KMS-11 (cell line): ENCODE results near the gene SLC28A2.

ENCODE experiments used
- H2AFZ ChIP-seq: fragments of 200-600 bp; sonication (generic); 2 replicates; pipeline ENCODE4 v1.6.1; 2016; ENCODE audit warnings: antibody characterized with exemption, mixed run types, low read depth
- H3K27ac ChIP-seq: fragments of 200-600 bp; sonication (generic); 2 replicates; pipeline ENCODE4 v1.6.1; 2016; ENCODE audit warnings: mild to moderate bottlenecking, mixed run types
- H3K27me3 ChIP-seq: fragments of 200-600 bp; sonication (generic); 2 replicates; pipeline ENCODE4 v1.6.1; 2017; ENCODE audit warnings: mild to moderate bottlenecking, low read depth, mixed run types, moderate library complexity; ENCODE audit not compliant: insufficient read depth
- H3K36me3 ChIP-seq: fragments of 200-600 bp; sonication (generic); 2 replicates; pipeline ENCODE4 v1.6.1; 2017; ENCODE audit warnings: mild to moderate bottlenecking, mixed run types; ENCODE audit not compliant: insufficient read depth
- H3K4me1 ChIP-seq: fragments of 200-600 bp; sonication (generic); 2 replicates; pipeline ENCODE4 v1.6.1; 2016; ENCODE audit warnings: mild to moderate bottlenecking, low read depth, mixed run types; ENCODE audit not compliant: poor library complexity, severe bottlenecking
- H3K4me2 ChIP-seq: fragments of 200-600 bp; sonication (generic); 2 replicates; pipeline ENCODE4 v1.7.0; 2016; ENCODE audit warnings: mild to moderate bottlenecking, mixed run types
- H3K4me3 ChIP-seq: fragments of 200-600 bp; sonication (generic); IDR thresholded peaks from 2 replicates; pipeline ENCODE4 v1.6.1; 2017; ENCODE audit warnings: low read depth, low read length, mixed read lengths; ENCODE audit not compliant: insufficient read depth
- H3K79me2 ChIP-seq: fragments of 200-600 bp; sonication (generic); 2 replicates; pipeline ENCODE4 v1.6.1; 2016; ENCODE audit warnings: low read depth, mixed run types; ENCODE audit not compliant: insufficient read depth
- H3K9ac ChIP-seq: fragments of 200-600 bp; sonication (generic); 2 replicates; pipeline ENCODE4 v1.6.1; 2016; ENCODE audit warnings: mild to moderate bottlenecking, mixed run types
- H4K20me1 ChIP-seq: fragments of 200-600 bp; sonication (generic); 2 replicates; pipeline ENCODE4 v1.6.1; 2016; ENCODE audit warnings: mild to moderate bottlenecking, mixed run types; ENCODE audit not compliant: insufficient read depth
- TF ChIP-seq, protein P1 (sequence below): fragments of 200-600 bp; sonication (generic); conservative IDR thresholded peaks from 2 replicates; pipeline ENCODE4 v1.6.1; 2017; ENCODE audit warnings: low read depth, mild to moderate bottlenecking, antibody characterized with exemption, low read length, moderate library complexity, mixed read lengths

The SLC28A2 gene

DNA sequence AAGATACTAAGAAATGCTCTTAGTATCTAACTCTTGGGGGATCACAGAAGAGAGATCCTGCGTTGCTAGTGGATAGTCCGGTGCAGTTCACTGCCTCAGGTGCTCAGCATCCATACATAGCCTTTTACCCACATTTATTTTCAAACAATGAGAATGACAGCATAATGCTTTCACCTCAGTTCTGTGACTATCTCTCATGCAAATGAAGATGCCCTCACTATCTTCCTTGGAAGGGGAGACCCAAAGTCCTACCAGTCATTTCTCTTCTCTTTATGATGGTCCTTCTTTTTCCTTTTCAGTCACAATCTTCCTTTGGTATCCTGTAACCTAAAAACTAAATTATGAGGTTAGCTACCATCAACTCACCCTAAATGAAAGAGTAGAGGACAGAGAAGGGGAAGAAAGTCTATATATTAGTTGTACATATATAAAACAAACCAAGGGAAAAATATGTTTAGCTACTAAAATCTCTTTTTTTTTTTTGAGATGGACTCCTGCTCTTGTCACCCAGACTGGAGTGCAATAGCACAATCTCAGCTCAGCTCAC is 30.9 kb upstream of the SLC28A2 start:
- Histone ChIP-seq H3K4me3 (no peak overlapping the region), H3K27me3 (no peaks in the 10 kb centered on the region), H4K20me1 (no peaks in the 10 kb centered on the region), H3K36me3 (no peaks in the 10 kb centered on the region), H2AFZ (no peak overlapping the region), H3K79me2 (no peaks in the 10 kb centered on the region), H3K27ac (no peak overlapping the region), H3K9ac (no peak overlapping the region), H3K4me1 (no peaks in the 10 kb centered on the region), H3K4me2 (no peak overlapping the region)
- TF ChIP-seq, protein P1, sequence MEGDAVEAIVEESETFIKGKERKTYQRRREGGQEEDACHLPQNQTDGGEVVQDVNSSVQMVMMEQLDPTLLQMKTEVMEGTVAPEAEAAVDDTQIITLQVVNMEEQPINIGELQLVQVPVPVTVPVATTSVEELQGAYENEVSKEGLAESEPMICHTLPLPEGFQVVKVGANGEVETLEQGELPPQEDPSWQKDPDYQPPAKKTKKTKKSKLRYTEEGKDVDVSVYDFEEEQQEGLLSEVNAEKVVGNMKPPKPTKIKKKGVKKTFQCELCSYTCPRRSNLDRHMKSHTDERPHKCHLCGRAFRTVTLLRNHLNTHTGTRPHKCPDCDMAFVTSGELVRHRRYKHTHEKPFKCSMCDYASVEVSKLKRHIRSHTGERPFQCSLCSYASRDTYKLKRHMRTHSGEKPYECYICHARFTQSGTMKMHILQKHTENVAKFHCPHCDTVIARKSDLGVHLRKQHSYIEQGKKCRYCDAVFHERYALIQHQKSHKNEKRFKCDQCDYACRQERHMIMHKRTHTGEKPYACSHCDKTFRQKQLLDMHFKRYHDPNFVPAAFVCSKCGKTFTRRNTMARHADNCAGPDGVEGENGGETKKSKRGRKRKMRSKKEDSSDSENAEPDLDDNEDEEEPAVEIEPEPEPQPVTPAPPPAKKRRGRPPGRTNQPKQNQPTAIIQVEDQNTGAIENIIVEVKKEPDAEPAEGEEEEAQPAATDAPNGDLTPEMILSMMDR: no peak

DNA sequence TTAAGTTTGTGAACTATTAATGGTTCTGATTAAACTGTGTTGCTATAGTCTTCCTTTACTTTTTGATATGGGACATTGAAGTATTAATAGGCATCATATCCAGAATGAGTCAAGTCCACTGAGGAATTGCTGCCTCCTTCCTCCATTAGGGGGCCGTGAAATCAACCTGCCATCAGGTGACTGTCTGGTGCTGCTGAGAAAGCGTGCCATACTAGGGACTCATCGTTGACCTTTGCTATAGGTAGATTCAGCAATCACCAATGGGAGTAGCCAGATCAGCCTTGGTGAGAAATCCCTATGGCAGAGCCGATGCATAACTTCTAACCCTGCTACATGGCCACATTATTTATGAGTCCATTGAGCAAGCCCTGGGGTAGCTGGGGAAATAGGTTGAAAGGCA is 30.1 kb upstream of the SLC28A2 start:
- no peaks in the 10 kb centered on the region for H3K4me1 ChIP-seq
- no peak overlapping the region for H3K27ac ChIP-seq
- H2AFZ ChIP-seq: no peak overlapping the region
- TF ChIP-seq, protein P1: no peak
- H3K9ac ChIP-seq: no peak overlapping the region
- H3K36me3 ChIP-seq: no peaks in the 10 kb centered on the region
- H3K79me2 ChIP-seq: no peaks in the 10 kb centered on the region
- no peaks in the 10 kb centered on the region for H4K20me1 ChIP-seq
- H3K27me3 ChIP-seq: no peaks in the 10 kb centered on the region
- no peak overlapping the region for H3K4me3 ChIP-seq
- H3K4me2 ChIP-seq: no peak overlapping the region

DNA sequence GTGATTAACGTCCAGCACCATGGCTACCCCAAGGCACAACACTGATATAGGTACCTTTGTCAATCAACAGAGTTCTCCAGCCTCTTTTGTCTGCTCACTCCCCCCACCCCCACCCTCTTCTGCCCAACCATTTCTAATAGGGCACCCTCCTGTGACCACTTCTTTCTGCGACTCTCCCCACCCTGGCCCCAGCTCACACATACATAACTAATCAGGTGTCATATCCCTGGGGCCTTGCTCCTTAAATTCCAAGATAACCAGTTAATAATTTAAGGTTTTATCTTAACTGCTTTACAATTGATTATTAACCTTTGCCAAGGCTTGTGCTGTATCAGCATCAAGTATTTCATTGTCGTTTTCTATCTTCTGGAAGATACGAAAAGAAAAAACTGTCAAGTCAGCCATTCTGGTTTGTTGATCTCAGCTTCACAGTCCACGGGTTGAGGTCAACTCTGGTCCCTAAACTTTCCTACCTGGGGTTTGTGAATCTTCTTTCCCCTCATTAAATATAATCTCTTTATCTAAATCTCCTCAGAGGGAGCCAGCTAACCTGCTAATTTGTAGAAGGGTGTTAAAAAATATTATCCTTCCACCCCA is 27.3 kb upstream of the SLC28A2 start:
- TF ChIP-seq, protein P1: no peak
- no peaks in the 10 kb centered on the region for H3K36me3 ChIP-seq
- no peaks in the 10 kb centered on the region for H3K4me1 ChIP-seq
- no peak overlapping the region for H3K9ac ChIP-seq
- no peak overlapping the region for H3K27ac ChIP-seq
- H3K4me3 ChIP-seq: no peak overlapping the region
- H3K4me2 ChIP-seq: no peak overlapping the region
- H4K20me1 ChIP-seq: no peaks in the 10 kb centered on the region
- no peaks in the 10 kb centered on the region for H3K79me2 ChIP-seq
- no peaks in the 10 kb centered on the region for H3K27me3 ChIP-seq
- no peak overlapping the region for H2AFZ ChIP-seq

DNA sequence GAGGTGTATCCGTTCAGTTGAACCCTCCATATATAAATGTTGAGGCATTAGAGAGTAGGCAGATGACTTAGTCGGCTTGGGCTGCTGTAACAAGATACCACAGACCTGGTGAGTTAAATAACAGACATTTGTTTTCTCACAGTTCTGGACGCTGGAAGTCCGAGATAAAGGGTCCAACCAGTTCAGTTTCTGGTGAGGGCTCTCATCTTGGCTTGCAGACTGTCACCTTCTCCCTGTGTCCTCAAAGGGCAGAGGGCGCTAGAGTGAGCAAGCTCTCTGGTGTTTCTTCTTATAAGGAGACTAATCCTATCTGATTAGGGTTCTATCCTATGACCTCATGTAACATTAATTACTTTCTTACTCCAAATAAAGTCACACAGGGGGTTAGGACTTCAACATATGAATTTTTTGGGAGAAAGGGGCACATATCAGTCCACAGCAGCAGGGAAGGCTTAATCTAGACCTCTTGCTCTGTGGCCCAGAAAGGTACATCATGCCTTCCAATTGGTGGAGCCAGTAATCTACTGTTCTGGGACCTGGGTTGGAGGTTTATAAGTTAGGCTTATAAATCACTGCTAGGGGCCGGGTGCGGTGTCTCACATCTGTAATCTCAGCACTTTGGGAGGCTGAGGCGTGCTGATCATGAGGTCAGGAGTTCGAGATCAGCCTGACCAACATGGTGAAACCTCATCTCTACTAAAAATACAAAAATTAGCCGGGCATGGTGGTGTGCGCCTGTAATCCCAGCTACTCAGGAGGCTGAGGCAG is 26.3 kb upstream of the SLC28A2 start:
- Histone ChIP-seq H3K36me3 (no peaks in the 10 kb centered on the region), H2AFZ (no peak overlapping the region), H3K4me1 (no peaks in the 10 kb centered on the region), H3K27ac (no peak overlapping the region), H3K27me3 (no peaks in the 10 kb centered on the region), H3K4me2 (no peak overlapping the region), H3K79me2 (no peaks in the 10 kb centered on the region), H3K9ac (no peak overlapping the region), H3K4me3 (no peak overlapping the region), H4K20me1 (no peaks in the 10 kb centered on the region)
- TF ChIP-seq, protein P1: no peak
